Smooth muscle cell (in vitro differentiated cells): ENCODE results near the gene PTGER1. TPM values are rescaled to one million over a fixed set of nuclear protein-coding genes. Genes with fewer than 3 reads are reported as not detected.
A peak's percentile ranks its signal among the peaks of the same experiment; 100 is the strongest.

ENCODE experiments used
- DNase-seq: peaks from one replicate; lab custom pipeline; 2025; ENCODE audit not compliant: unreplicated experiment; lab: John Stamatoyannopoulos, UW
- H2AFZ ChIP-seq: fragments of 200-600 bp; sonication (generic); 2 replicates; pipeline ENCODE4 v1.6.0; 2016; ENCODE audit warnings: antibody characterized with exemption, low read depth, mild to moderate bottlenecking
- H3F3A ChIP-seq: fragments of 200-600 bp; sonication (generic); 2 replicates; pipeline ENCODE4 v1.6.0; 2017; ENCODE audit warnings: antibody characterized with exemption, low read depth
- H3K27ac ChIP-seq: fragments of 200-600 bp; sonication (generic); 2 replicates; pipeline ENCODE4 v1.5.1; 2016; ENCODE audit warnings: low read depth, mild to moderate bottlenecking
- H3K27me3 ChIP-seq: fragments of 200-600 bp; sonication (generic); 2 replicates; pipeline ENCODE4 v1.6.1; 2016; ENCODE audit warnings: low read depth, mild to moderate bottlenecking
- H3K36me3 ChIP-seq: fragments of 200-600 bp; sonication (generic); 2 replicates; pipeline ENCODE4 v1.5.1; 2016; ENCODE audit warnings: low read depth
- H3K4me1 ChIP-seq: fragments of 200-600 bp; sonication (generic); 2 replicates; pipeline ENCODE4 v1.5.1; 2016; ENCODE audit warnings: low read depth
- H3K4me2 ChIP-seq: fragments of 200-600 bp; sonication (generic); 2 replicates; pipeline ENCODE4 v1.6.0; 2016; ENCODE audit warnings: mild to moderate bottlenecking
- H3K4me3 ChIP-seq: fragments of 200-600 bp; sonication (generic); 2 replicates; pipeline ENCODE4 v1.5.1; 2016; ENCODE audit warnings: mild to moderate bottlenecking
- H3K79me2 ChIP-seq: fragments of 200-600 bp; sonication (generic); 2 replicates; pipeline ENCODE4 v1.6.0; 2016; ENCODE audit warnings: low read depth, mild to moderate bottlenecking
- H3K9ac ChIP-seq: fragments of 200-600 bp; sonication (generic); 2 replicates; pipeline ENCODE4 v1.6.0; 2016; ENCODE audit warnings: low read depth
- H3K9me3 ChIP-seq: fragments of 200-600 bp; sonication (generic); replicated peaks from 2 replicates; pipeline ENCODE4 v1.5.1; 2016; ENCODE audit warnings: low read depth
- H4K20me1 ChIP-seq: fragments of 200-600 bp; sonication (generic); 2 replicates; pipeline ENCODE4 v1.6.0; 2016; ENCODE audit warnings: low read depth
- WGBS: methylation state at CpG from one replicate; pipeline ENCODE4 v1.1.7; 2016; ENCODE audit warnings: low lambda C conversion rate; 5-methylcytosine and 5-hydroxymethylcytosine counted together
- polyA plus RNA-seq: library from polyadenylated mRNA; unstranded; fragments of >200 nt; fragmentation: Nextera tagmentation; extraction: Ambion mirVana; gene quantifications from 2 replicates; pipeline ENCODE4 v1.2.1, GENCODE V29; 2016
- total RNA-seq: library from RNA; depleted of rRNA; stranded (reverse); fragments of >200 nt; gene quantifications from 2 replicates; pipeline ENCODE4 v1.2.3, GENCODE V29; 2014
- TF ChIP-seq, protein P1 (sequence below): fragments of 200-600 bp; sonication (generic); IDR thresholded peaks from 2 replicates; pipeline ENCODE4 v1.5.1; 2017; ENCODE audit warnings: borderline replicate concordance, mild to moderate bottlenecking, antibody characterized with exemption; ENCODE audit not compliant: insufficient read depth, poor library complexity, severe bottlenecking

The PTGER1 gene
- total and polyA plus RNA-seq, 2 experiments from 2014 or later, result 0.27 to 1.0 TPM

DNA sequence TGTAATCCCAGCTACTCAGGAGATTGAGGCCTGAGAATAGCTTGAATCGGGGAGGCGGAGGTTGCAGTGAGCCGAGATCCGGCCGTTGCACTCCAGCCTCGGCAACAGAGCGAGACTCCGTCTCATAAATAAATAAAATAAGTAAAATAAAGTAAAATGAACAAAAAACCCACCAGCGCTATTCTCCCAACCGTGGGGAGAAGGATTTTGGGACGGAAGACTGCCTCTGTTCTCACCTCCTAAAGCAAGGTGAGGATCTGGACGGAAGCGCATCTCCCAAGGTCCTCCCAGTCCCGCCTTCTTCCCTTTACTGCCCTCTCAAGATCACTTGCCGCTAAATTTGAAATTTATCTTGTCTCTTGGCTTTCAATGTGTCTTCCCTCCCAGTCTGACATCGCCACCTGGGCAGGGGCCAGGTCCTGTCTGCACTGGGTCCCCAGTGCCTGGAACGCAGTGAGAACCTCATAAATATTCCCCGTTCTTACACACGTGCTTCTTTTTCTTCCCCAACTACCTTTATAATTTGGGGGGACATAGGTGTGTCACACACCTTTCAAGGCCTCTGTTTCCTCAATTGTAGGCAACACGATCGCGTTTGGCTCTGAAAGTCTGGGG lies 44.2 kb upstream of the PTGER1 start:
- Histone ChIP-seq H3K9ac (peak overlapping the region; percentile 48), H3K4me1 (peaks cover 9% of the 10 kb centered on the region), H2AFZ (no peak overlapping the region), H3K27ac (peak overlapping the region; percentile 92), H3K79me2 (peaks cover 36% of the 10 kb centered on the region), H3K4me3 (peak overlapping the region; percentile 46), H3K36me3 (peaks cover 7% of the 10 kb centered on the region), H3F3A (peaks cover 13% of the 10 kb centered on the region), H3K27me3 (no peaks in the 10 kb centered on the region), H3K4me2 (no peak overlapping the region), H3K9me3 (no peaks in the 10 kb centered on the region), H4K20me1 (peaks cover 38% of the 10 kb centered on the region)
- WGBS, result 96% methylated on average over 22 of the region's 22 CpGs
- TF ChIP-seq, protein P1, sequence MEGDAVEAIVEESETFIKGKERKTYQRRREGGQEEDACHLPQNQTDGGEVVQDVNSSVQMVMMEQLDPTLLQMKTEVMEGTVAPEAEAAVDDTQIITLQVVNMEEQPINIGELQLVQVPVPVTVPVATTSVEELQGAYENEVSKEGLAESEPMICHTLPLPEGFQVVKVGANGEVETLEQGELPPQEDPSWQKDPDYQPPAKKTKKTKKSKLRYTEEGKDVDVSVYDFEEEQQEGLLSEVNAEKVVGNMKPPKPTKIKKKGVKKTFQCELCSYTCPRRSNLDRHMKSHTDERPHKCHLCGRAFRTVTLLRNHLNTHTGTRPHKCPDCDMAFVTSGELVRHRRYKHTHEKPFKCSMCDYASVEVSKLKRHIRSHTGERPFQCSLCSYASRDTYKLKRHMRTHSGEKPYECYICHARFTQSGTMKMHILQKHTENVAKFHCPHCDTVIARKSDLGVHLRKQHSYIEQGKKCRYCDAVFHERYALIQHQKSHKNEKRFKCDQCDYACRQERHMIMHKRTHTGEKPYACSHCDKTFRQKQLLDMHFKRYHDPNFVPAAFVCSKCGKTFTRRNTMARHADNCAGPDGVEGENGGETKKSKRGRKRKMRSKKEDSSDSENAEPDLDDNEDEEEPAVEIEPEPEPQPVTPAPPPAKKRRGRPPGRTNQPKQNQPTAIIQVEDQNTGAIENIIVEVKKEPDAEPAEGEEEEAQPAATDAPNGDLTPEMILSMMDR, result no peak
- DNase-seq, result no peak

GRCh38 chr19:14517840-14518505 lies 42.8 kb upstream of the PTGER1 start, which contains the start of gene DNAJB1:
TSS of gene DNAJB1 (minus strand) at chr19:14518397. CDS start at chr19:14518349, 48 bp downstream.
- Histone ChIP-seq H3K79me2 (peaks cover 36% of the 10 kb centered on the region), H3K4me2 (peak within 1 kb of the TSS; percentile 95), H3K4me1 (peaks cover 9% of the 10 kb centered on the region), H3K27me3 (no peaks in the 10 kb centered on the region), H2AFZ (peak within 1 kb of the TSS; percentile 79), H3K9me3 (no peaks in the 10 kb centered on the region), H3K36me3 (peaks cover 7% of the 10 kb centered on the region), H3K9ac (peak within 1 kb of the TSS; percentile 97), H3F3A (peaks cover 17% of the 10 kb centered on the region), H3K27ac (peak within 1 kb of the TSS; percentile 92), H4K20me1 (peaks cover 49% of the 10 kb centered on the region), H3K4me3 (peak within 1 kb of the TSS; percentile 88)
- under 1% methylated on average over 46 of the region's 82 CpGs for WGBS
- peak; percentile 100 for DNase-seq
- TF ChIP-seq, protein P1, result no peak

DNA sequence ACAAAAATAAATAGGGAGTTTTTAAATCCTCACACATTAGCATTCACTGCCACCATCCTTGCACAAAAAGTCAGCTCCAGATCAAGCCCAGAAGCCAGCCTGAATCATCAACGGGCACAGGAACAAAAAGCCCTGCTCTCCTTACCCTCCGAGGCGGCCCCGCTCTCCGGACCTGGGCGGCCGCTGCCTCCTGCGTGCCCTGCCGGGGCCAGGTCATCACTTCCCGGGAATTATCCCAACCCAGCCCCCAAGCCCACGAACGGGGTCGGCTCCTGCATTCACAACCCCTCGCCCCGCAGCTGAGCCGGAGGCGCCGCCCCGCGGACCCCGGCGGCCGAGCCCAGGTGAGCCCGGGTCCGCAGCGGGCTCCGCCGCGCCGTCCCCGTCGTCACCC lies 42.3 kb upstream of the PTGER1 start:
- peak overlapping the region; percentile 97 for H3K9ac ChIP-seq
- H3K27me3 ChIP-seq, result no peaks in the 10 kb centered on the region
- peak overlapping the region; percentile 95 for H3K4me2 ChIP-seq
- peaks cover 7% of the 10 kb centered on the region for H3K36me3 ChIP-seq
- no peak overlapping the region for H2AFZ ChIP-seq
- H4K20me1 ChIP-seq, result peaks cover 49% of the 10 kb centered on the region
- 0% methylated on average over 16 of the region's 32 CpGs for WGBS
- peak overlapping the region; percentile 92 for H3K27ac ChIP-seq
- TF ChIP-seq, protein P1, result no peak
- no peaks in the 10 kb centered on the region for H3K9me3 ChIP-seq
- H3K4me1 ChIP-seq, result peaks cover 9% of the 10 kb centered on the region
- H3K4me3 ChIP-seq, result peak overlapping the region; percentile 88
- peak; percentile 51 for DNase-seq
- H3K79me2 ChIP-seq, result peaks cover 36% of the 10 kb centered on the region
- peaks cover 18% of the 10 kb centered on the region for H3F3A ChIP-seq
